Parathyroid adenoma (tissue), 2 donors: ENCODE results near the gene COBLL1.

Source experiments
- H2AFZ ChIP-seq: fragments of 300-600 bp; sonication (generic); one replicate; pipeline ENCODE4 v1.7.0; 2017; ENCODE audit warnings: antibody characterized with exemption, mild to moderate bottlenecking
- H3K27ac ChIP-seq: fragments of 300-600 bp; sonication (generic); one replicate; pipeline ENCODE4 v1.7.0; 2017
- H3K27me3 ChIP-seq: fragments of 300-600 bp; sonication (generic); one replicate; pipeline ENCODE4 v1.7.0; 2017; ENCODE audit warnings: low read length; ENCODE audit not compliant: control insufficient read depth, insufficient read depth
- H3K36me3 ChIP-seq: fragments of 300-600 bp; sonication (generic); one replicate; pipeline ENCODE4 v1.7.0; 2017; ENCODE audit warnings: low read length; ENCODE audit not compliant: control insufficient read depth, insufficient read depth
- H3K4me1 ChIP-seq: fragments of 300-600 bp; sonication (generic); one replicate; pipeline ENCODE4 v1.7.0; 2017; ENCODE audit warnings: control low read depth
- H3K4me2 ChIP-seq: fragments of 300-600 bp; sonication (generic); one replicate; pipeline ENCODE4 v1.7.0; 2017; ENCODE audit warnings: low read length
- H3K4me3 ChIP-seq: fragments of 300-600 bp; sonication (generic); one replicate; pipeline ENCODE4 v1.7.0; 2017; ENCODE audit warnings: low read depth, low read length
- H3K79me2 ChIP-seq: fragments of 300-600 bp; sonication (generic); one replicate; pipeline ENCODE4 v1.7.0; 2017; ENCODE audit warnings: control low read depth
- H3K9ac ChIP-seq: fragments of 300-600 bp; sonication (generic); one replicate; pipeline ENCODE4 v1.7.0; 2017; ENCODE audit warnings: mild to moderate bottlenecking
- H3K9me3 ChIP-seq: fragments of 300-600 bp; sonication (generic); one replicate; pipeline ENCODE4 v1.7.0; 2017; ENCODE audit warnings: low read length; ENCODE audit not compliant: control insufficient read depth
- TF ChIP-seq, protein P1 (sequence below): fragments of 300-600 bp; sonication (generic); IDR thresholded peaks from one replicate; pipeline ENCODE4 v1.7.0; 2017; ENCODE audit warnings: antibody characterized with exemption, mild to moderate bottlenecking
- donor health status: primary hyperparathyroidism.

COBLL1 gene

DNA sequence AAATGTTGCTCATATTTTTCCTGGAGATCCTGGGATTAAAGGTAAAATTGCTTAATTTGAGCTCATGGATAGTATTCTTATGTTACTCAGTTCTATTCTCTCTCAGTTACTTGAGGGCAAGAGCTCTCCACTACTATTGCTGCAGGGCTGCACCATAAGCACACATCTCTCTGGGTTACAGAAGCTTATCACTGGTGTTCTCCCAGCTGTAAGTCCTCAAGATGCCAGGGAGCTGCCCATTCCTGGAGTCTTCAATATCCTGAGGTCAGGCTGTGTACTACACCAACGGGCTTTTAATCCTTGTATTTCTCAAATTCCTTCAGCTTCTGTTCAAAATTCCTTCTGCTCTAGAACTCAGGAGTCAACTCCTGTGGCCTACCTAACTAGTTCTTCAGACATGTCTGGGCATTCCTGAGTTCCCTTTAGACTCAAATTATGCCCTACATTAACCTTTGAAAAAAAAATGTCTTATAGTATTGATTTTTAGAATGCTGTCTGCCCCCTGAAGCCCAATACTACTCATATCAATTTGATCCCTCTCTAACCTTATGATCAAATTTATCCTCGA, 17.7 kb upstream of the COBLL1 start:
- TF ChIP-seq, protein P1, sequence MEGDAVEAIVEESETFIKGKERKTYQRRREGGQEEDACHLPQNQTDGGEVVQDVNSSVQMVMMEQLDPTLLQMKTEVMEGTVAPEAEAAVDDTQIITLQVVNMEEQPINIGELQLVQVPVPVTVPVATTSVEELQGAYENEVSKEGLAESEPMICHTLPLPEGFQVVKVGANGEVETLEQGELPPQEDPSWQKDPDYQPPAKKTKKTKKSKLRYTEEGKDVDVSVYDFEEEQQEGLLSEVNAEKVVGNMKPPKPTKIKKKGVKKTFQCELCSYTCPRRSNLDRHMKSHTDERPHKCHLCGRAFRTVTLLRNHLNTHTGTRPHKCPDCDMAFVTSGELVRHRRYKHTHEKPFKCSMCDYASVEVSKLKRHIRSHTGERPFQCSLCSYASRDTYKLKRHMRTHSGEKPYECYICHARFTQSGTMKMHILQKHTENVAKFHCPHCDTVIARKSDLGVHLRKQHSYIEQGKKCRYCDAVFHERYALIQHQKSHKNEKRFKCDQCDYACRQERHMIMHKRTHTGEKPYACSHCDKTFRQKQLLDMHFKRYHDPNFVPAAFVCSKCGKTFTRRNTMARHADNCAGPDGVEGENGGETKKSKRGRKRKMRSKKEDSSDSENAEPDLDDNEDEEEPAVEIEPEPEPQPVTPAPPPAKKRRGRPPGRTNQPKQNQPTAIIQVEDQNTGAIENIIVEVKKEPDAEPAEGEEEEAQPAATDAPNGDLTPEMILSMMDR, result no peak
- Histone ChIP-seq H3K9me3 (no peaks in the 10 kb centered on the region), H3K4me3 (no peak overlapping the region), H3K4me1 (no peaks in the 10 kb centered on the region), H3K27ac (no peak overlapping the region), H3K27me3 (no peaks in the 10 kb centered on the region), H3K4me2 (no peak overlapping the region), H3K36me3 (no peaks in the 10 kb centered on the region), H2AFZ (no peak overlapping the region), H3K9ac (no peak overlapping the region), H3K79me2 (no peaks in the 10 kb centered on the region)

DNA sequence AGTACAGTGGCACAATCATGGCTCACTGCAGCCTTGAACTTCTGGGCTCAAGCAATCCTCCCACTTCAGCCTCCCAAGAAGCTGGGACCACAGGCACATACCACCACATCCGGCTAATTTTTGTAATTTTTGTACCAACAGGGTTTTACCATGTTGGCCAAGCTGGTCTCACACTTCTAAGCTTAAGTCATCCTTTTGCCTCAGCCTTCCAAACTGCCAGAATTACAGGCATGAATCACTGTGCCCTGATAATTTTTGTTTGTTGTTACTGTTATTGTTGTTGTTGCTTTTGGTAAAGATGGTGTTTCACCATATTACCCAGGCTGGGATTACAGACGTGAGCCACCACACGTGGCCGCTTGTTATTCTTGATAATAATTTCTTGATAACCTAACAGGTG, 10.5 kb upstream of the COBLL1 start:
- H3K27ac ChIP-seq, result no peak overlapping the region
- H3K79me2 ChIP-seq, result no peaks in the 10 kb centered on the region
- no peak overlapping the region for H3K4me3 ChIP-seq
- H3K4me2 ChIP-seq, result no peak overlapping the region
- H2AFZ ChIP-seq, result no peak overlapping the region
- no peaks in the 10 kb centered on the region for H3K9me3 ChIP-seq
- TF ChIP-seq, protein P1, result no peak
- H3K36me3 ChIP-seq, result no peaks in the 10 kb centered on the region
- H3K9ac ChIP-seq, result no peak overlapping the region
- H3K27me3 ChIP-seq, result no peaks in the 10 kb centered on the region
- no peaks in the 10 kb centered on the region for H3K4me1 ChIP-seq

DNA sequence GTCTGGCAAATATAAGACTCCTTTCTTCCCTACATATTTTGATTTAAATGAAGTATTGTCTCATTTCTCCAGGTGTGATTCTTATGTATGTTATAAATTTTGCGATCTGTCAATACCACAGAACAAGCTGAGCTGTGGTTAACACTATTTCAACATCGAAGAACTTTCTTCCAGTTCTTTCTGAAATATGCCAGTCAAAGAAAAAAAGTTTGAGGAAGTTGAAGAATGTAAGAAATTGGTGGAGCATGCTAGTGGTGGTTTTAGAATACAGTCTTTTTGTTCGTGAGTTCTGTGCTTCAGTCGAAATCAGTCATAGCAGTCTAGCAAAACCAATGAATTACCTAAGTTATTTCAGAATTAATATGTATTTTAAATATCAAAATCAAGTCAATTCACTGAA, 8.6 kb upstream of the COBLL1 start:
- Histone ChIP-seq H3K9ac (no peak overlapping the region), H3K27me3 (no peaks in the 10 kb centered on the region), H3K27ac (no peak overlapping the region), H3K36me3 (no peaks in the 10 kb centered on the region), H3K9me3 (no peaks in the 10 kb centered on the region), H2AFZ (no peak overlapping the region), H3K79me2 (no peaks in the 10 kb centered on the region), H3K4me1 (no peaks in the 10 kb centered on the region), H3K4me2 (no peak overlapping the region), H3K4me3 (no peak overlapping the region)
- TF ChIP-seq, protein P1, result no peak

DNA sequence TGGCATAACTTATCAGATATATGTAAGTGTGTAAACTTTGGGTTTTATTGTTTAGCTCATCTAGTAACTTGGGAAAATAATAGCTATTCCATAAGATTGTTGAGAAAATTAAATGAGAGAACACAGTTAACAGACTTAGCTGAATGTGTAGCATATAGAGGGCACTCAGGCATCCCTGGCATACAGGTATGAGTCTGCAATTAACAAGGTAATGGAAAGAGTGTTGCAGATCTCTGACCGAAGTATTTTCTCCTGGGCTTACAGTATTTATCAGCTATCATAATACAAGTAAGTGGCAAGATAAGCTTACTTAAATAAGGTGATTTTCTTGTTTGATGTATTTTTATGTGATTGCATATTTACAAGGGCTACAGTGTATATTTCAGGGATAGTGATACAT, 7.9 kb upstream of the COBLL1 start:
- Histone ChIP-seq H3K79me2 (no peaks in the 10 kb centered on the region), H3K9me3 (no peaks in the 10 kb centered on the region), H3K27ac (no peak overlapping the region), H3K4me2 (no peak overlapping the region), H3K9ac (no peak overlapping the region), H3K27me3 (no peaks in the 10 kb centered on the region), H3K4me3 (no peak overlapping the region), H2AFZ (no peak overlapping the region), H3K36me3 (no peaks in the 10 kb centered on the region), H3K4me1 (no peaks in the 10 kb centered on the region)
- TF ChIP-seq, protein P1, result no peak

DNA sequence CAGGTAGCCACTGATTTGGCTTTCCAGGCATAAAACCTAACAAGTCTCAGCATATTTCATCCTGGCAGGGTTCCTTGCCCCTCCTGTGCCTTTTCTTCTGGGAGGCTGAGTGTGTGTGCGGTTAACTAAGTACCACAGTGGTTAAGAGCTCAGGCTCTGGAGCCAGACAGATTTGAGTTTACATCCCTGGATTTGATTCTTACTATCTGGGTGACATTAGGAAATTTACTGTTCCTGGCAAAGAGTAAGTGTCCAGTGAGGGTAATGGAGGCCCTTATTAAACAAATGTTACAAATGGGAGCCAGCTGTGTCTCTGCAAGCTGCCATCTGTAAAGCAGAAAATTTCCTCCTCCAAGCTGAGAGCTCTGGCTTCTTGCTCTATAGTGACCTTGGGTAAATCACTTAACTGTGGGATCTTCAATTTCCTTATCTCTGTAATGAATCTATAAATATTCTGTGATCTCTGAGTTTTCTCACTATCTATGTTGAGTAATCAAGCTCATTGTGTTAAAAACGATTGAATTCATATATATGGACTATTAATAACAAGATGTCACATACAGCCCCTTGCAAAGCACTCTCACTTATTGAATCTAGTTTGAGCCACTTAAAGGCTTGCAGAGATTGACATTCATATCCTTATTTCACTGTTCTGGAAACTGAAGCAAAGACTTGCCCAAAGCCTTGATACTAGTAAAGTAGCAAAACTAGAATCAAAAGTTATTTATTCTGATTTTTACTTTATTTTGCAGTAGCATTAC, 6.5 kb upstream of the COBLL1 start:
- H3K27me3 ChIP-seq, result no peaks in the 10 kb centered on the region
- H3K4me3 ChIP-seq, result no peak overlapping the region
- H3K36me3 ChIP-seq, result no peaks in the 10 kb centered on the region
- no peak overlapping the region for H3K9ac ChIP-seq
- H3K4me1 ChIP-seq, result no peaks in the 10 kb centered on the region
- no peak overlapping the region for H3K4me2 ChIP-seq
- no peaks in the 10 kb centered on the region for H3K79me2 ChIP-seq
- H3K9me3 ChIP-seq, result no peaks in the 10 kb centered on the region
- TF ChIP-seq, protein P1, result no peak
- H3K27ac ChIP-seq, result no peak overlapping the region
- H2AFZ ChIP-seq, result no peak overlapping the region
